ENCODE measurements around the gene NPIPA7. TPM values are rescaled to one million over a fixed set of nuclear protein-coding genes. Genes with fewer than 3 reads are reported as not detected.
"Not testable (repeated sequence)": the region's sequence is repeated elsewhere in the genome, so short reads cannot be mapped to it uniquely, and the experiment has no call there.

NPIPA7 gene
- total RNA-seq (2014; rRNA removed; shearing (Covaris generic)), result 4.5 TPM in 2 replicates

DNA sequence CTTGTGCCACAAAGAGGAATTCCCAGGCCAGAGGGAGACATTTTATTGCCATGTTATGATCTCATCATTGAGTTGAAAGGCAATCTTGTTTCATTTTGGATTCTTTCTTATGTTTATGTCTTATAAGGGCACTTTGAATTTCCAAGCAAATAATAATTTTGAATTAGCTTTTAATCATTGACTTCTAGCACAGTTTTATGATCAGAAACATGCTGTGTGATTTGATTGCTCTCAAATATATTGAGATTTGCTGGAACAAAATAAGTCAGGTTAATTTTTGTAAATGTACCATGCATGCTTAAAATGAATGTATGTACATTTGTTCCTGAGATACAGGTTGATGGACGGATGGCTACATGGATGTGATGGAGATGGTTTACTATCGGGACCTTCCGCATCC, at the start of gene NPIPA7:
Gene NPIPA7, plus strand, starts transcription at position 301 of the 400 bp plus-strand sequence. CDS start 105 bp downstream, outside the sequence.
- not testable (repeated sequence) for DNase-seq (ENCODE audit: low spot score)

GRCh38 chr16:16331466-16331865, 47.5 kb upstream of the NPIPA7 start:
- not testable (repeated sequence) for DNase-seq (ENCODE audit: low spot score)

GRCh38 chr16:16357556-16357955, 21.4 kb upstream of the NPIPA7 start:
- not testable (repeated sequence) for DNase-seq (ENCODE audit: low spot score)

GRCh38 chr16:16358539-16359240, 20.2 kb upstream of the NPIPA7 start:
- not testable (repeated sequence) for DNase-seq (ENCODE audit: low spot score)

DNA sequence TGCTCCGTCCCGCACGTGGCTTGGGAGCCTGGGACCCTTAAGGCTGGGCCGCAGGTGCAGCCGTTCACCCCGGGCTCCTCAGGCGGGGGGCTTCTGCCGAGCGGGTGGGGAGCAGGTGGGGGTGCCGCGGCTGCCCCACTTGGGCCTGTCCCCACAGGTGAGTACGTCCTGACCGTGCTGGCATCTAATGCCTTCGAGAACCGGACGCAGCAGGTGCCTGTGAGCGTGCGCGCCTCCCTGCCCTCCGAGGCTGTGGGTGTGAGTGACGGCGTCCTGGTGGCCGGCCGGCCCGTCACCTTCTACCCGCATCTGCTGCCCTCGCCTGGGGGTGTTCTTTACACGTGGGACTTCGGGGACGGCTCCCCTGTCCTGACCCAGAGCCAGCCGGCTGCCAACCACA, 15.3 kb upstream of the NPIPA7 start:
- not testable (repeated sequence) for DNase-seq (ENCODE audit: low spot score)

DNA sequence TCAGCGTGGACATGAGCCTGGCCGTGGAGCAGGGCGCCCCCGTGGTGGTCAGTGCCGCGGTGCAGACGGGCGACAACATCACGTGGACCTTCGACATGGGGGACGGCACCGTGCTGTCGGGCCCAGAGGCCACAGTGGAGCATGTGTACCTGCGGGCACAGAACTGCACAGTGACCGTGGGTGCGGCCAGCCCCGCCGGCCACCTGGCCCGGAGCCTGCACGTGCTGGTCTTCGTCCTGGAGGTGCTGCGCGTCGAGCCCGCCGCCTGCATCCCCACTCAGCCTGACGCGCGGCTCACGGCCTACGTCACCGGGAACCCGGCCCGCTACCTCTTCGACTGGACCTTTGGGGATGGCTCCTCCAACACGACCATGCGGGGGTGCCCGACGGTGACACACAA, 14.8 kb upstream of the NPIPA7 start:
- not testable (repeated sequence) for DNase-seq (ENCODE audit: low spot score)

DNA sequence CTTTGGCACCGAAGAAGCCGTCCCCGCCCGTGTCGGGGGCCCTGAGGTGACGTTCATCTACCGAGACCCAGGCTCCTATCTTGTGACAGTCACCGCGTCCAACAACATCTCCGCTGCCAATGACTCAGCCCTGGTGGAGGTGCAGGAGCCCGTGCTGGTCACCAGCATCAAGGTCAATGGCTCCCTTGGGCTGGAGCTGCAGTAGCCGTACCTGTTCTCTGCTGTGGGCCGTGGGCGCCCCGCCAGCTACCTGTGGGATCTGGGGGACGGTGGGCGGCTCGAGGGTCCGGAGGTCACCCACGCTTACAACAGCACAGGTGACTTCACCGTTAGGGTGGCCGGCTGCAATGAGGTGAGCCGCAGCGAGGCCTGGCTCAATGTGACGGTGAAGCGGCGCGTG, 14.2 kb upstream of the NPIPA7 start:
- not testable (repeated sequence) for DNase-seq (ENCODE audit: low spot score)

GRCh38 chr16:16365319-16365718, 13.6 kb upstream of the NPIPA7 start:
- not testable (repeated sequence) for DNase-seq (ENCODE audit: low spot score)

DNA sequence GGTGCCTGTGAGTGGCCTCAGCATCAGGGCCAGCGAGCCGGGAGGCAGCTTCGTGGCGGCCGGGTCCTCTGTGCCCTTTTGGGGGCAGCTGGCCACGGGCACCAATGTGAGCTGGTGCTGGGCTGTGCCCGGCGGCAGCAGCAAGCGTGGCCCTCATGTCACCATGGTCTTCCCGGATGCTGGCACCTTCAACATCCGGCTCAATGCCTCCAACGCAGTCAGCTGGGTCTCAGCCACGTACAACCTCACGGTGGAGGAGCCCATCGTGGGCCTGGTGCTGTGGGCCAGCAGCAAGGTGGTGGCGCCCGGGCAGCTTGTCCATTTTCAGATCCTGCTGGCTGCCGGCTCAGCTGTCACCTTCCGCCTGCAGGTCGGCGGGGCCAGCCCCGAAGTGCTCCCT, 13.1 kb upstream of the NPIPA7 start:
- not testable (repeated sequence) for DNase-seq (ENCODE audit: low spot score)

GRCh38 chr16:16366552-16367284, 12.2 kb upstream of the NPIPA7 start:
- not testable (repeated sequence) for DNase-seq (ENCODE audit: low spot score)

GRCh38 chr16:16367285-16367628, 11.7 kb upstream of the NPIPA7 start:
- DNase-seq (ENCODE audit: low spot score), result not testable (repeated sequence)

DNA sequence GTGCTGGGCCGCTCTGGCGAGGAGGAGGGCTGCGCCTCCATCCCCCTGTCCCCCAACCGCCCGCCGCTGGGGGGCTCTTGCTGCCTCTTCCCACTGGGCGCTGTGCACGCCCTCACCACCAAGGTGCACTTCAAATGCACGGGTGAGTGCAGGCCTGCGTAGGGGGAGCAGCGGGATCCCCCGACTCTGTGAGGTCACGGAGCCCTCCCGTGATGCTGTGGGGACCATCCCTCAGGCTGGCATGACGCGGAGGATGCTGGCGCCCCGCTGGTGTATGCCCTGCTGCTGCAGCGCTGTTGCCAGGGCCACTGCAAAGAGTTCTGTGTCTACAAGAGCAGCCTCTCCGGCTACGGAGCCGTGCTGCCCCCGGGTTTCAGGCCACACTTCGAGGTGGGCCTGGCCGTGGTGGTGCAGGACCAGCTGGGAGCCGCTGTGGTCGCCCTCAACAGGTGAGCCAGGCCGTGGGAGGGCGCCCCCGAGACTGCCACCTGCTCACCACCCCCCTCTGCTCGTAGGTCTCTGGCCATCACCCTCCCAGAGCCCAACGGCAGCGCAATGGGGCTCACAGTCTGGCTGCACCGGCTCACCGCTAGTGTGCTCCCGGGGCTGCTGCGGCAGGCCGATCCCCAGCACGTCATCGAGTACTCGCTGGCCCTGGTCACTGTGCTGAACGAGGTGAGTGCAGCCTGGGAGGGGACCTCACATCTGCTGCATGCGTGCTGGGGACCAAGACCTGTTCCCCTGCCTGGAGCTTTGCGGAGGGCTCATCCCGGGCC, 9.7 kb upstream of the NPIPA7 start:
- DNase-seq (ENCODE audit: low spot score), result not testable (repeated sequence)

DNA sequence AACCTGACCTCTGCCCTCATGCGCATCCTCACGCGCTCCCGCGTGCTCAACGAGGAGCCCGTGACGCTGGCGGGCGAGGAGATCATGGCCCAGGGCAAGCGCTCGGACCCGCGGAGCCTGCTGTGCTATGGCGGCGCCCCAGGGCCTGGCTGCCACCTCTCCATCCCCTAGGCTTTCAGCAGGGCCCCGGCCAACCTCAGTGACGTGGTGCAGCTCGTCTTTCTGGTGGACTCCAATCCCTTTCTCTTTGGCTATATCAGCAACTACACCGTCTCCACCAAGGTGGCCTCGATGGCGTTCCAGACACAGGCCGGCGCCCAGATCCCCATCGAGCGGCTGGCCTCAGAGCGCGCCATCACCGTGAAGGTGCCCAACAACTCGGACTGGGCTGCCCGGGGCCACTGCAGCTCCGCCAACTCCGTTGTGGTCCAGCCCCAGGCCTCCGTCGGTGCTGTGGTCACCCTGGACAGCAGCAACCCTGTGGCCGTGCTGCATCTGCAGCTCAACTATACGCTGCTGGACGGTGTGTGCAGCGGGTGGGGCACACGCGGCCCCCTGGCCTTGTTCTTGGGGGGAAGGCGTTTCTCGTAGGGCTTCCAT, 7.7 kb upstream of the NPIPA7 start:
- DNase-seq (ENCODE audit: low spot score), result not testable (repeated sequence)

DNA sequence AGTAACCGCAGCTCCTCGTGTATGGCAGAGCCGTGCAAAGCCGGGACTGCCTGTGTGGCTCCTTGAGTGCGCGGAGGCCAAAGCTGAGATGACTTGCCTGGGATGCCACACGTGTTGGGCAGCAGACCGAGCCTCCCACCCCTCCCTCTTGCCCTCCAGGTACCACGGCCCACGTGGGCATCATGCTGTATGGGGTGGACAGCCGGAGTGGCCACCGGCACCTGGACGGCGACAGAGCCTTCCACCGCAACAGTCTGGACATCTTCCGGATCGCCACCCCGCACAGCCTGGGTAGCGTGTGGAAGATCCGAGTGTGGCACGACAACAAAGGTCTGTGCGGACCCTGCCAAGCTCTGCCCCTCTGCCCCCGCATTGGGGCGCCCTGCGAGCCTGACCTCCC, 4.7 kb upstream of the NPIPA7 start:
- not testable (repeated sequence) for DNase-seq (ENCODE audit: low spot score)

DNA sequence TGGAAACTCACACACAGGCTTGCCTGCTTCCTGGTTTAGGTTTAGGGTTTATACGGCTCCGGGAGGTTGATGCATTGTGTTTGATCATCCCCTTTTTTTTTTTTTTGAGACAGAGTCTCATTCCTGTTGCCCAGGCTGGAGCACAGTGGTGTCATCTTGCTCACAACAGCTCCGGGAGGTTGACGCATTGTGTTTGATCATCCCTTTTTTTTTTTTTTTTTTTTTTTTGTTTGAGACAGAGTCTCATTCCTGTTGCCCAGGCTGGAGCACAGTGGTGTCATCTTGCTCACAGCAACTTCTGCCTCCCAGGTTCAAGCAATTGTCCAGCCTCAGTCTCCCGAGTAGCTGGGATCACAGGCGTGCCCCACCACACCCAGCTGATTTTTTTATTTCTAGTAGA, 20.7 kb downstream of the NPIPA7 start:
- not testable (repeated sequence) for DNase-seq (ENCODE audit: low spot score)

DNA sequence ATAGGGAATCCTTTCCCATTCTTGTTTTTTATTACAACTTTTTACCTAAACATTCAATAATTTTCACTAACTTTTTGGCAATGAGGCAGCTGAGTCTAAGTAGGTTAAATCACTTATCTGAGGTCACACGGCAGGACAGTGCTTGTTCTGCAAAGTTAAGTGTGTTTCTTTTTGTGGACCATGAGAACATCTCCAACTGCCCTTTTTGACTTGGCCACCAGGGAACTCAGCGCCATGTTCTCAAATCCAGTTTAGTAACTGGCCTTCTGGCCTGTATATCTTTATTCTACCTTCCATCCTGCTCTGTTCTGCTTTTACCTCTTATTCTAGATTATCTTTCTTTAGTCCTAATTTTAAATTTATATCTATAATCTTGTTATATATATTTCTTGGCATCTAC, 23.4 kb downstream of the NPIPA7 start:
- not testable (repeated sequence) for DNase-seq (ENCODE audit: low spot score)

- not testable (repeated sequence) for DNase-seq (ENCODE audit: low spot score)
These were observed 25.3 kb downstream of the NPIPA7 start for GRCh38 chr16:16404283-16404682.

DNA sequence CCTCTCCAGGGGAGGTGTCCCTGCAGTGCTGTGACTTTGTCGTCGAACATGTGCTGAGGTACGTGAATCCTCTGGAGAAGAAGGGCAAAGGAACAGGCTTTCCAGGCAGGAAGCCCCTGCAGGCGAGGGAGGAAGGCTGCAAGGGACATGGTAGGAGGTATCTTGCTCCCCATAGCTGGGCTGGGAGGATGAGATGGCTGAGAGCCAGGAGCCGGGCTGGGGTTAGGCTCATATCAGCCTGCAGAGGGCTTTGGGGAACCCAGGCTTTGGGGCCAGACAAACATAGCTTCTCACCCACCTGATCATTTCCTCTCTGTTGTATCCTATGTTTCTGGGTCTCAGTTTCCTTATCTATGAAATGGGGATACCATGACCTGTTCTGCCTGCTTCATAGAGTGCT, 26.5 kb downstream of the NPIPA7 start:
- not testable (repeated sequence) for DNase-seq (ENCODE audit: low spot score)

- DNase-seq (ENCODE audit: low spot score), result not testable (repeated sequence)
These were observed 29.5 kb downstream of the NPIPA7 start for GRCh38 chr16:16408430-16408829.

GRCh38 chr16:16413773-16414172, 34.8 kb downstream of the NPIPA7 start:
- not testable (repeated sequence) for DNase-seq (ENCODE audit: low spot score)

DNA sequence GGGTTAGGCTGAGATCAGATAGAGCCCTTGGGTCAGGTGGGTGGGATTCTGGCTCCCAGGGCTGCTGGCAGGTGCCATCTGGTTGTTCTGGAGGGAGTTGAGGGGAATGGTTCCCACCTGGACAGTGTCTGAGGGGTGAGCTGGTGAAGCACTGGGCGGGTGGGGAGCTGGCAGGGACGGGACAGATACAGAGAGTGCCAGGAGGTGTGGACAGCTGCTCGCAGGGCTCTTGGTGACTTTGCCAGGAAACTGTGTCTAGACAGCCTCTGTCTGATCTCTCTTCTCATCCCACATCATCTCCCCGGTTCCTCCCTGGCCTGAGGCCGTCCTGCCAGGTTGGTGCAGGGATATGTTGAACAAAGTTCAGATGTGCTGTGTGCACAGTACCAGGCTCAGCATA, 38.1 kb downstream of the NPIPA7 start:
- not testable (repeated sequence) for DNase-seq (ENCODE audit: low spot score)

Data from HT-29 (cell line).